ENCODE data around the gene CDKAL1.
A peak's percentile ranks its signal among the peaks of the same experiment; 100 is the strongest.

CDKAL1 gene

GRCh38 chr6:20838113-20838512, 303.9 kb downstream of the CDKAL1 start:
- no peak for DNase-seq (ENCODE audit: low spot score)

DNA sequence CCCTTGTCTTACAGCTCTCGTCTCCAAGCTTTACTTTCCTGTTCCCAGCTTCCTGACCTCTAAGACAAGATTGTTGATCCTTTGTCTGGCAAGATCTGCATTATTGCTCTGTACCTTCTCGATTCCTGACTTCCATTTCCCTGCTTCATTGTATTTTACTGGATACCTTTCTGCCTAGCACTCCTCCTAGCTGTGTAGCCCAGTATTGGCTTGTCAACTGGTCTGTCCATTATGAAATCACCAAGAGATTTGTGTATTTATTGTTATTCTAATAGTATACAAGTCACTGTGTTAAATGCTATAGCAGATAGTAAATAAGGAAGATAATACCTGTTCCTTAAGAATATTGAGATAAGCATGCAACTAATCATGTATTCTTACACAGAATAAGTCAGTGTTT, 305.4 kb downstream of the CDKAL1 start:
- peak; percentile 9 for DNase-seq (ENCODE audit: low spot score)

GRCh38 chr6:20840675-20841074, 306.4 kb downstream of the CDKAL1 start:
- DNase-seq (ENCODE audit: low spot score) = no peak

GRCh38 chr6:20841806-20842205, 307.5 kb downstream of the CDKAL1 start:
- no peak for DNase-seq (ENCODE audit: low spot score)

DNA sequence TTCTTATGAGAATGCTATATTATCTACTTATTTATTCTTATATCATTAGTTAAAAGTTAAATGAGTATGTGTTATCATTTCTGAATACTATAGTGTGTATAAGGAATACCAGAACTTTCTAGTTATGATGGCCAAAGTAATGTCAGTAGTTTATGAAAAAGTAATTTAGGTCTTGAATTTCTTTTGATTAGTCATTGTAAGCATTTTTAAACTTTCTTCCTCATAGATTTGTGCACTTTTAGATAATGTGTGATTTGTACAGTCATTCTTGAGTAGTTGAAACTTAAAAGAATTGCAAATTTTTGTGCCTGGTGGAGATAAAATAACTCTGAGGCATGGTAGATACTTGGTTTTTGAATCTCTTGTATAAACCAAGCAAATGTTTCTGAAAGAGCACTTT, 311.3 kb downstream of the CDKAL1 start:
- no peak for DNase-seq (ENCODE audit: low spot score)

- no peak for DNase-seq (ENCODE audit: low spot score)
These were observed 312.4 kb downstream of the CDKAL1 start for GRCh38 chr6:20846602-20847028.

DNA sequence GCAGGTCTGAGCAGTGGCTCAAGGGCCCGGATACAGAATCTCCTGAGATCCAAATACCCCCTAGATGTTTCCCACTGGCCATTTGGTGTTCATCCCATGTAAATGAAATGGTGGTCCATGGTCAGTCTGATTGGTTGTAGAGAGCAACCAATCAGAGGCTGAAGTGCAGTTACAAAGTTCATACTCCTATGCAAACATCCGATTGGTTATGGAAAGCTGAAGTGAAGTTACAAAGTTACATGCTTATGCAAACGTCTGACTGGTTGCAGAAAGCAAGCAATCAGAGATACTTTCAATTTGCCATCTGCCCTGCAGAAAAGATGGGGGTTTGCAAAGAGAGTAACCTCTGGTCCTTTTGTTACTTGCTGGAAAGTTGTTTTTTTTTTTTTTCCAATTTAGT, 313.6 kb downstream of the CDKAL1 start:
- no peak for DNase-seq (ENCODE audit: low spot score)

DNA sequence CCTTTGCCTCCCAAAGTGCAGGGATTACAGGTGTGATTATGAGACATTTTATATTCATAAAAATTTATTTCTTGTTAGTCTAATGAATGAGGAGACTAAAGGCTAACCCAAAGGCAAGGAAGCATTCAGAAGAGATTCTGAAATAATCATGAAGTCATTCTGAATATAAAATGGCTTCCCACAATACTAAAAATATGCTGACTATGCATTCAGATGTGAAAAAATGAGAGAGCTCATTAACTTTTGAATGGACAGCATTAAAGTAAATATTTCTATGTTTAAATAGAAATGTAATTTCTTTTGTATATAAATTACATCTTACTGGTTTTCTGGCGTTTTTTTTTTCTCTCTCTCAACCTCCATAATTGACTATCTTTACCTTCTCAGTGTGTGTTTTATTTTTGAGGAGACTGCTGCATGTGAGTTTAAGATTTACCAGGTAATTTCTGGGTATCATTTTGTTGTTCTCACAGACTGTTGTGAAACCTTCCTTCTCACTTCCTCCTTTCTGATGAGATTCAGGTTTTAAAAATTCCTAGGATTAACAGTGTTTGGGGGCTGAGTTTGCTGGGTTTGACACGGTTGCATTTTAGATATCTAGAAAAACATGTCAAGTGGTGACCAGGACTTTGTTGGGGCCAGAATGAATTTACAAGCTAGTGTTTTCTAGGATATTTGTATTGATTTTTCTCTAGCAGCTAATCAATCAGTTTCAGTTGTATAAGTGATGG, 316.6 kb downstream of the CDKAL1 start:
- DNase-seq (ENCODE audit: low spot score) = no peak

DNA sequence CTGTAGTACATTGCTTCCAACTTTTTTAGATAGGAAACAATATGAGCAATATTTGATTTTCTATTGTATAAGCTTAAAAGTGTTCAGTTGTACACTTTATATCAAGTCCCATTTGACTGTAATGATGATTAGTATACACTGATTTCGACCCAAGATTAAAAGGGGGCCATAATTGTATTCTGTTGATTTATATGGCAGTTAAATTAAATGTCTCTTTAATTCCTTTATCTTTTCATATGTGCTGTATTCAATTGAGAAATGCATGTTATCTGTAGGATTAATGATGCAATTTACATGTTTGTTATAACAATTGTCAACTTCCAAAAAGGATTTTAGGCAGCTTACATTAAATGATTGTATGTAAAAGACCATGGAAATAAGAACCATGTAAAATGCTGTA, 317.5 kb downstream of the CDKAL1 start:
- DNase-seq (ENCODE audit: low spot score) = no peak

GRCh38 chr6:20853828-20854227, 319.6 kb downstream of the CDKAL1 start:
- DNase-seq (ENCODE audit: low spot score) = no peak

GRCh38 chr6:20856681-20857288, 322.5 kb downstream of the CDKAL1 start:
- no peak for DNase-seq (ENCODE audit: low spot score)

GRCh38 chr6:20861481-20861880, 327.2 kb downstream of the CDKAL1 start:
- DNase-seq (ENCODE audit: low spot score) = no peak

- peak; percentile 42 for DNase-seq (ENCODE audit: low spot score)
These were observed 331.8 kb downstream of the CDKAL1 start for GRCh38 chr6:20866036-20866435.

DNA sequence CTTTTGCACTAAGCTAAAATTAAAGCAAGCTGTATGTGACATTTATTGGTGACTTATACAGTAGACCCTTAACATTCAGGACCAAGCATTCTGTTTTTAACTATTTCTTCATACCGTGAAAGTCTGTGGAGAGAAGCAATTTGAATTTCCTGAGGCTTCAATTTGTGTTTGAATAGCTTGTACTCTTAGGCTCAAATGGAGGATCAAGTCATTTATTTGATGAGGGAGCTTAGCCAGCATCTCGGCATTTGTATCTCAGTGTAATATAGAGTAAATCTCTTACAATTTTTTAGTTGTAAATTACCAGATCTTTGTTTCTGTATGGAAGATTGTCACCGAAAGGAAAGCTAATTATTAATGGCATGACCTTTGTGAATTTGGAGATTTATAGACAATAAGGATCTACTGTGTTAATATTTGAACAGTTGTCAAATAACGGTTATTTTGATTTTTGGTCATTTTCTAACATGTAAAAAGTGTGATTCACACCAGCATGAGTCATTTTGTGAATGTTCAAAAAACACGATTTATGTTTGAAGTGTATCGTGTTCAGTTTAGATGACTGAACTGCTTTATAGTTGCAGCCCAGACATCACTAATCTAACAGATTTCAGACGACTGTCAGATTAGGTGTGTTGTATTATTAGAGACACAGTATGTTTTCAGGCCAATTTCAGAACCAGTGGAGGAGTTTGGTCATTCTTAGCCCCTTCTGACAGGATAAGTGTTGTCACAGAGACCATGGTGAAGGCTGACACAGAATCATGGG, 332.9 kb downstream of the CDKAL1 start:
- DNase-seq (ENCODE audit: low spot score) = no peak

- DNase-seq (ENCODE audit: low spot score) = no peak
These were observed 334.3 kb downstream of the CDKAL1 start for GRCh38 chr6:20868397-20869096.

DNA sequence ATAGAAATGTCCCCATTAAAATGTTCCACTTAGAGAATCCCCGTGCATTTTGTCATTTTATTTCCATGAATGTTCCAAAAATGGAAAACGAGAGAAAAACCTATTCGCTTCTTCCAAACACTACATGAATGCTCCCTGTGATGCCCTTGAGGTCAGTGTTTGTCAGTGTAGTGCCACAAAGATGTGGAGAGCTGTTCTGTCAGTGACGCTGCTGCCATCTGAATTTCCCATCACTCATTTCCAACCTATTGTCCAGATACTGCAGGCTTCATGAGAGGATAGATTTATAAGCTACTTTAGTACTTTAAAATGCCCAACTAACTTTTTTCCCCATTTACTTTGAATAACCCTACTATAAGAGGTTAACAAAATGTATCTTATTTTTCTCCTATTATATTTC, 335.8 kb downstream of the CDKAL1 start:
- DNase-seq (ENCODE audit: low spot score) = no peak

DNA sequence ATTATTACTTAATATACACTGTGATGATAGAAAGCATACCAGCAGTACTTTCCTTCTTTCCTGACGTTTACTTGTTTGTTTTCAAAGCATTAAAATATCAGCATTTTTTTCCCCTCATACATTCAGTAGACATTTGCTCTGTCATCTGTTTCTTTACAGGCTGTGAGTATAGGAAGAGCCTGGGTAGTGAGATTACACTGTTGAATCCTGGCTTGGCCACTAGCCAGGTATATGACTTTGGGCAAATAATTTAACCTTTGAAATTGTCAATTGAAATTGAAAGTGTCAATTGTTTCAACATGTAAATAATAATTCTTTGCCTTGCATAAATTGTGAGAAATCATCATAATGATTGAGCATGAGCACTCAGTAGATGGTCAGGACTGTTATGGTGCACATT, 336.2 kb downstream of the CDKAL1 start:
- no peak for DNase-seq (ENCODE audit: low spot score)

DNA sequence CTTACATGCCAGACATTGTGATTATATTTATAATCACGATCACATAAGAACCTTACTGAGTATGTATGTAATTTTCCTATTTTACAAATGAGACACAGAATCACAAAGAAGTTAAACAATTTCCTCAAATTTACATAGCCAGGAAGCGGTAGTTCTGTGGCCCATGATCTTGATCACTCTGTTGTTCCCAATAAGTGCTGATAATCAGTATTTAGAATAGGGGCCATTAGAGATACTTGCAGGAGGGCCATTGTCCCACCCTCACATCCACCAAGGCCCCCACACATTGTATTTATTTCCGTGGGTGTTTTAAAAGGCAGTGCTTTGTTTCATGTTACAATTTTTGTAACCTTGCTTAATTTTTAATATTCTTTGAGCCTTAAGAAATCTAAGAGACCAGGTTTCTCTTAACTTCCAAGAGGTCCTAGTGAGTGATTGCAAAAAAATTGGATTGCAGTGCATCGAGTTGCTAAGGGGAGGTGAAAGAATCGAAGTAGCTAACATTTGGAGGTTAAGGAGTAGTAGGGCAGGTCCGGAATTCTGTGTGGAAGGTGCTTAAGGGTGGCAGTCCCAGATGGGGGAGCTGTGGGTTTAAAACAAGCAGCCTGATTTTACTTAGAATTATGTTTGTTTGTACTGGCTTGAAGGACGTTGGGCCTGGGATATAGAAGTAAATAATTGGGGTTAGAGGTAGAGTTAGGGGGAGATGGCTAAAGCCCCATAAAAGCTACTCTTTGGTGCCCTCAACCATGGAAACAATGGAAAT, 339.4 kb downstream of the CDKAL1 start:
- no peak for DNase-seq (ENCODE audit: low spot score)

DNA sequence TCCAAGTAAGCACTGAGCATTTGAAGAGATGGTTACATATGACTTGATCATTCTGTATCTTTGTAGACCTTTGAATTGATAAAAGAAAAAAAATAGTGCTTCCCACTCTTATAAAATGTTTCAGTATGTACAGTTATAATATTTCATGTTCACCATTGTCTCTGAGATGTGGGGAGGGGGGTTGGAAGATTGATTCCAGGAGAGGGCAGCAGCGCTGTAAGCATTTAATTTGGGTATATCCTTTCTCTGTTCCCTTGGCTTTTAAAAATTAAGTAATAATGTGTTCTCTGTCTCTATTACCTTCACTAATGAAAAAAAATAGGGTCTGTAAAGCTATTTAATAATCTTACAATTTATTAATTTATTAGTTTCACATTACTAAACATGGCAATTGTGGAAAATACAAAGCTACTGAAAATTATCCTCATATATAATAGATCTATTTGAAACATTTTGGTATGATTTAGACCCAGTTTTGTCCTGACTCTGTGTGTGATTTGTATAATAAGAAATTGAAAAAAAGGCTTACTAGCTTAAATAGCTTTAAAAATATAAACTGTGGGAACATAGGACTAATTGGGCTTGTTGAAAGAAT, 341.2 kb downstream of the CDKAL1 start:
- DNase-seq (ENCODE audit: low spot score) = no peak

DNA sequence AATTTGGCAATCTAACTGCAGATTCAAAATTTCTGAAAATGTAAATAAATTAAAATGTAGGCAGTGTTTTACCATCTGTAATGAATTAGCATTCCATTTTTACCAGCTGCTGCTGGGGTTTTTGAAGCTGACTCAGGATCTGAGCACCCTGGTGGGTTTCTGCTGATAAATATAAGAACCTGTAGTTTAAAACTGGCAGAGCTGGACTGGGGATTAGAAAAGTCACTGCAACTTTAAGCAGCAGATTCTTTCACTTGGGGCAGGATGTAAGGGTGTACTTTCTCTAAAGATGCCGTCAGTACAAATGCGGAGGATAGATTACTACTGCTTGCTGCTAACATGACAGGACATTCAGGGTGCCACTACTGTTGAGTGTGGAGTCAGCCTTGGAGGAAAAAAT, 341.8 kb downstream of the CDKAL1 start:
- no peak for DNase-seq (ENCODE audit: low spot score)

DNA sequence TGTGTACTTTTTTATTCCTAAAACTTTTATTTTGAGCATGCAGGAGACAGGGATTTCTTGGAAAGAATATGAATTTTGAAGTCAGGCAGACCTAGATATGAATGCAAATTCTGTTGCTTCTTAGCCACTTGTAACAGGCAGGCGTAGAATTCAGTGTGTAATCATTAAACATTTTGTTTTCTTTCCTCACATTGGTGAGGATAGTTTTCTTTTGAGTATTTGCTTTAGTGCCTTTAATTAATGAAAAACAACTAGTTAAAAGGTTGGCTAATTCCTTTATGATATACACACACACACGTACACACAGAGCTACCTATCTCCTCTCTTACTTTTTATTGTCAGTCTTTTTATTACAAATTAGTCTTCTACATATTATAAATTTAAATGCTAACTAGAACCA, 342.3 kb downstream of the CDKAL1 start:
- DNase-seq (ENCODE audit: low spot score) = no peak

Data from cerebellar cortex (tissue), 1 donor.